HG03457 (cell line): ENCODE measurements around the gene SDHA.
"Not testable (repeated sequence)": the region's sequence is repeated elsewhere in the genome, so short reads cannot be mapped to it uniquely, and the experiment has no call there.

ENCODE experiments used
- ATAC-seq: cut with Tn5 transposase; IDR thresholded peaks from one replicate; pipeline ENCODE4 v1.9.1; 2021; ENCODE audit warnings: moderate number of reproducible peaks; ENCODE audit not compliant: unreplicated experiment

SDHA gene

DNA sequence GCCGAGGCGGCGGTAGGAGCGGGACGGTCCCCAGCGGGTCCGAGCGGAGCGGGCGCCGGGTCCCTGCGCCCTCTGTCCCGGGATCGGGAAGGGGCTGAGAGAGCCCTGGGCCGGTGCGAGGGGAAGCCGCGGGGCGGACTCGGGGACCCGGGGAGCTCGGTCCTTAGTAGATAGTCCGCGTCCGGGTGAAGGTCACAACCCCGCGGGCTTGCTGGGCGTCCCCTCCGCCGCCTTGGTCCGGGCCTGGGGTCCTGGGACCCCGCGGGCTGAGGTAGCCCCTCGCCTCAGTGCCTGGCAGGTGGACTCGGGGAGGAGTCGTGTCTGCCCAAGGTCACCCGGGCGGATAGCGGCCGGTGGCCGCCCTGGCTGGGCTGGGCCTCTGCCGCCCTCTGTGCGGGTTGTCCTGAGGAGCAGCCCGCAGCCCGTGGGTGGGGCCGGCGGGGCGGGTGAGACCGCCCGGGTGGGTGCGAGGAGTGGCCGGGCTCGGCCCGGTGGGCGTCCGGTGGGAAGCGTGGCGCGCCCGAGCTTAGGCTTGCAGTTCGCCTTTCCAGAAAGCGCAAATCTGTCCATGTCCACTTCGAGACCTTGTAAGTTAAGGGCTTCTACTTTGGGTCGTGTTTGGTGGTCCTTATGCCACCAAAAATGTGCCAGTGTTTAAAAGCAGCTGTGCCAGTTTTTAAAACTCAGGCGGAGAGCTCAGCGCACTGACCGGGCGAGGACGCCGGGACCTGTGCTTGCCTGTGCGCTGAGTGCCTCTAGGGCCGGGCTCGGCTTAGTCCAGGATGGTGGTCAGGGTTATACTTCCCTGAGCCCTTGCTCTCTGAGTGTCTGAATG is 554 bp downstream of the SDHA start:
- peak; percentile 16 for ATAC-seq

DNA sequence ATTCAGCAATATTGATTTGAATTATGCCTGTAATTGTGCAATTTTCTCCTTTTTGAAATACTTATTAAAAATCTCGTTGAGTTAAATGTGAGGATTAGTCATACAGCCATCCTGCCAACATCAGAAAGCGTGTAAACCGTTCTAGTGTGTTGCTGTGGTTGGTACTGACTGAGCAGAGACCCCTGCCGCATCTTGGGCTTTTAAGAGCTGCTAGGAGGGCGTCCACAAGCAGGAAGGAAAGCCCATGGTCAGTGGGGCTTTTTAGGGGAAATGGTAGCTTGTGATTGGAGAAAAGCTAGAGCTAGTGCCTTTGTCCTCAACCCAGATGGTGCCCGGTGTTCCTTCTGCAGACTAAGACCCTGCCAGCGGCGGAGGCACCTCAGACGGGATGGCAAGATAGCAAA is 1.3 kb downstream of the SDHA start:
- no peak for ATAC-seq

DNA sequence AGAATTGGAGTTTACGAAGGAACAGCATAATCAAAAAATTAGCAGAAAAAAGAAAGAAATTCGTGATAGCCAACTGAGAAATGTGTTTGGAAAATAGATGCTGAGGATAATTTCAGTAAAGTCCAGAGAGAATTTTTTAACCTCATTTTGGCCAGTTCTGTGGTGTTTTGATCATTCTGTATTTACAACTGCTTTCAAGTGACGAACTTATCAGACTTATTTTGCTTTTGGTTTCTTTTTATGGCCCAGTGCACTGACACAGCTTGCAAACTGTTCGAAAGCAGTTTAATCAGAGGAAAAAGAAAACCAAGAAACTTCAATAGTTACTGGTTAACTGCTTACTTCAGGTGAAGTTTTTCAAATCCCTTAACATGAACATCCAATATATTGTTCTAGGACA is 1.9 kb downstream of the SDHA start:
- no peak for ATAC-seq

DNA sequence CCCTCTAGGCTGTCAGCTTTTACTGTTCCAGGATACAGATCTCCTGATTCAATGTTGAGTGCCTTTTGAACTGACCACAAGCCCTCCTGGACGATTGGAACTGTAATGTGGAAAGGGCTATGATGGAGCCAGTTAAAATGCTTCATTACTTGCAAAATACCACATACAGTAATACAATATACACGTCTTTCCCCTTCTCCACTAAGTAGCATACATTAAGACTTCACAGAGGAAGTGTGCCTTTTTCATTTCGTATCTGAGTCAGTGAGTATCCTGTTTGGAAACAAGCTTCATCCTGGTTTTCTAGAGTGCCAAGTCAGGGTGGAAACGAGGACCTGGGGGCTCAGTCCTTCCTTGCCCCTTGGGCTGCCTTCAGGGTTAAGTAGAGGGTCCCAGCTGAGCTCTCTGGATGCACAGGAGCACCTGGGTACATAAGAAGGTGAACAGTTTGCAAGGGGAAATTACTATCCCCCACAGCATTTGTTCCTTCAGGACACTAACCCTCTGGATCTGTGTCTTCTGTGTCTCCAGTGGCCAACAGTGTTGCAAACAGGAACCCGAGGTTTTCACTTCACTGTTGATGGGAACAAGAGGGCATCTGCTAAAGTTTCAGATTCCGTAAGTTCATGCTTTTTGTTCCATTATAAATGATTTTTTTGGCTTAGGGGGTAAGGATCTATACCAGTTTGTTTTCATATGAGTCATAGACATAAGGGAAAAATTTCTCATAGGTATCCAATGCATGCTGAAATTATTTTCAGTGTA is 5.0 kb downstream of the SDHA start:
- not testable (repeated sequence) for ATAC-seq

DNA sequence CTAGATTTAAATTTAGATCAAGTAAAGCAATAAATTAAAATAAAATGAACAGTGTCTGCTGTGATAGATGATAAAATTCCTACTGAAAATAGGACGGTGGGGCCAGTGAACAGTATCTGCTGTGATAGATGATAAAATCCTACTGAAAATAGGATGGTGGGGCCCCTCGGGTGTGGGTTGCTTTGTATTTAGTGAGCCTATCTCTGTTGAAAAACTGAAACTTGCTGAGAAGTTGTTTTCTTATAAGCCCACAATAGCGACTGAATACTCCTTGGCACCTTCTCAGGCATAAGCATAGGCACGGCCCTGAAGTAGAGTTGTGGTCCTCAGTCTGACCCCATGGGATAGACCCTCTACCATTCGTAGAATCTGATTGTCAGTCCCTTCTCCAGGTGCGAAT is 5.7 kb downstream of the SDHA start:
- no peak for ATAC-seq

DNA sequence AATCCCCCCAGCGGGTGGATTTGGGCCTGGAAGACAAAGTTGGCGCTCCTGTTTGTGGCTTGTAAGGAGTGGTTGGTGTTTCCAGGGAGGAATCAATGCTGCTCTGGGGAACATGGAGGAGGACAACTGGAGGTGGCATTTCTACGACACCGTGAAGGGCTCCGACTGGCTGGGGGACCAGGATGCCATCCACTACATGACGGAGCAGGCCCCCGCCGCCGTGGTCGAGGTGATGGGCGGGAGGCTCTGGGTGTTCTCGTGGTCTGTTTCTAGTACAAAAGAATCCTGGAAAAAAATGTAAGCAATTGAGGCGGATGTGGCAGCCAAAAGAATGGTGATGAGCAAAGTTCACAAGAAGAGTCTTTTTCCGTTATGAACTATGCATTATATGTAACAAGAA is 7.2 kb downstream of the SDHA start:
- ATAC-seq: no peak

DNA sequence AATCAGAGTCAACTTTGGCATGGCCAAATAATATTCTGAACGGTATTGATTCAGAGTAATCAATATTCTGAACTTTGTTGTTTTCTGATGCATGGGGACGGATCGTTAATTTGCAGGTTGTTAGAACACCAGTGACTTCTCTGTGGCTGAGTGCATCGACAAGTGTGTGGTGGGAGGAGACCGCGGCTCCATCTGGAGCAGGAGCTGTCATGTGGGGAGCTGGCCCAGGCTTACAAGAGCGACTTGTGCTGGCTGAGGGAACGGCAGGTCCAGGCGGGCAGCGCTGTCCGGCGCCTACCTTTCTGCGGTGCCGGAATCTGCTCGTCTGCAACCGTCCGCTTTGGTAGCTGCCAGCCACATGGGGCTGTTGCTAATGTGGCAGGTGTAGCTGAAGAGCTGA is 9.3 kb downstream of the SDHA start:
- ATAC-seq: not testable (repeated sequence)

DNA sequence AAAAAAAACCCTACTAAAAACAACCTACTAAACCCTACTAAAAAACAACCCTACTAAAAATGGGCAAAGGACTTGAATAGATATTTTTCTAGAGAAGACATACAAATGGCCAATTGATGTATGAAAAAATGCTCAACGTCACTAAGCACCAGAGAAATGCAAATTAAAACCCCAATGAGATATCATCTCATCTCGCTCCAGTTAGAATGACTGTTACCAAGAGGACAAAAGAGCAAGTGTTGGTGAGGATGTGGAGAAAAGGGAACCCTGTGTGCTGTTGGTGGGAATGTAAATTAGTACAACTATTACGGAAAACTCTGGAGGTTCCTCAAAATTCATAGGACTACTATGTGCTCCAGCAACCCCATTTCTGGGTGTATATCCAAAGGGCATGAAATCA is 10.8 kb downstream of the SDHA start:
- no peak for ATAC-seq

DNA sequence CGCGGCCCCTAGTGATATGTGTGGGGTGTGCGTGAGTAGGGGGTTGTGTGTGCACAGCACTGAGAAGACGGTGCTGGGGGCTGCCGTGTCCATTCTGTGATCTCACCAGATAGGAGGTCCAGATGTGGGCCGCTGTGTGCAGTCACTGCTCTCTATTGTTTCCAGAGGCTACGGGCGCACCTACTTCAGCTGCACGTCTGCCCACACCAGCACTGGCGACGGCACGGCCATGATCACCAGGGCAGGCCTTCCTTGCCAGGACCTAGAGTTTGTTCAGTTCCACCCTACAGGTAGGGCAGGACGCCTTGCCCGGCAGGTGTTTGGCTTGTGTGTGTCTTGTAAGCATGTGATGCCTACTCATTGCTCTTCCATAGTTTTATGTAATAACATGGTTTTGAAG is 12.6 kb downstream of the SDHA start:
- no peak for ATAC-seq

DNA sequence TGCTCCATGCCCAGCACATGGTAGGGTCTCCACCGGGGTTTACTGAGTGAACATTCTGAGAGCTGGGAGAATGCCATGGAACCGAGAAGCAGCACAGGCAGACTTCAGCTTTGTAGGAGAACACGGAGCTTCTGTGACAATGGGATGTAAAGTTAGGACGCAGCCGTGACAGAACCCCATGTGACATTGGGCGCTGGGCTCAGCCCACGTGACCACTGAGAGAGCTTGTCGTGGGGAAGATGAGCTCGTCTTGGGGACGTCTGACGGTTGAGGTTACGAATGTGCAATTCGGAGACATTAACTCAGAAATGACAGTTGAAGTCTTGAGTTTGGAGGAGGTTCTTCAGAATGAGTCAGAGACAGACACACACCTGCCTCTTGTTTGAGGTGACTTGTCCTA is 13.5 kb downstream of the SDHA start:
- ATAC-seq: no peak

DNA sequence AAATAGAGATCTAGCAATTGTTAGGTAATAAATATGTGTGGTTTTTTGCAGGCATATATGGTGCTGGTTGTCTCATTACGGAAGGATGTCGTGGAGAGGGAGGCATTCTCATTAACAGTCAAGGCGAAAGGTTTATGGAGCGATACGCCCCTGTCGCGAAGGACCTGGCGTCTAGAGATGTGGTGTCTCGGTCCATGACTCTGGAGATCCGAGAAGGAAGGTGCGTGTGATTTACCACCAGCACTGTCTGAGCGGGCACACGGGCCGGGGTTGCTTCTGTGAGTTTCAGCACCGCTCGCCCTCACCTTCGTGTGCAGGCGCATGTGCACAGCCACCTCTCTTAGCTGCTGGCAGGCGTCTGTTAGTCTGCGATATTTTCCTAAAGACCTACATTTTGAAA is 15.3 kb downstream of the SDHA start:
- not testable (repeated sequence) for ATAC-seq

DNA sequence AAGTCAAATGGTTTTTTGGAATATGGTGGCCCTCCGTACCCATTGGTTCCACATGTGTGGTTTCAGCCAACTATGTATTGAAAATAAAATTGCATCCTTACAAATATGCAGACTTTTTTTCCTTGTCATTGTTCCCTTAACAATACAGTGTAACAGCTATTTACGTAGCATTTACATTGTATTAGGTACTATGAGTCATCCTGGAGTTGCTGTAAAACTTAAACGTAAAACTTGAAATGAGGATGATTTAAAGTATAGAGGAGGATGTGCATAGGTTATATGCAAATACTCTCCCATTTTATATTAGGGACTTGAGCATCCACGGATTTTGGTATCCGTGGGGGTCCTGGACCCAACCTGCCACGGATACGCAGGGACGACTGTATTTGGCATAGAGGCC is 16.3 kb downstream of the SDHA start:
- ATAC-seq: no peak

DNA sequence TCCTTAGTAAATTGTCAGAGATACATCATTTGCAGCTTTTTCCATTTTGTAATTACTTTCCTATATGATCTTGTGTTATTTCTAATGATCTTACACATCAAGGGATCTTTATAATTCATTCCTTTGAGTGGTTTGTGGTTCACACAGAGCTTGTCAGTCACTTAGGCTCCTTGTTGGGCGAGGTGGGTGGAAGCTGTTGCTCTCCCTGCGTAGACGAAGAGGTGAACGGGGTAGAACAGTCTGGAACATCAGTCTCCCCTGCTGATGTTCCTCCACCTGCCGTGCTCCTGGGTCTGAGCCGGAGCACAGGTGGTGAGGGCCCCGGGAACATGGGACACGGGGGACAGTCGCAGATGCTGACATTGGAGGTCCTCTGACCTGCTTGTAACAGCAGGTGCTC is 17.4 kb downstream of the SDHA start:
- ATAC-seq: not testable (repeated sequence)

DNA sequence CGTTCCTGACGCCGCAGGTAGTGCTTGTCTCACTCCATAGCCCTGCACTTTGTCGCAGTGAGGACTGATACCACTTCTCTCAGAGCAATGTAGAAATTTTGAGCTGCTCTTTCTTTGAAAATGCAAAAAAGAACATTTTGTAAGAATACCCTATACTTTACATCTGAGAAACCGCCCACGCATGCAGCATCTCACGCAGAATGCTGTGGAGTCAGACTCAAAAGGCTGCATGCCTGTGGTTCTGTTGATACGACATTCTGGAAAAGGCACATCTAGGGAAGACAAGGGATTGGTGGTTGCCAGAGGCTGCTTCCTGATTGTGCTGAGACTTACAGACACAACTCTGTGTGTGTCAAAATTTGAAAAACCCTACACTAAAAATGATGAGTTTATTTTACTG is 19.8 kb downstream of the SDHA start:
- not testable (repeated sequence) for ATAC-seq

DNA sequence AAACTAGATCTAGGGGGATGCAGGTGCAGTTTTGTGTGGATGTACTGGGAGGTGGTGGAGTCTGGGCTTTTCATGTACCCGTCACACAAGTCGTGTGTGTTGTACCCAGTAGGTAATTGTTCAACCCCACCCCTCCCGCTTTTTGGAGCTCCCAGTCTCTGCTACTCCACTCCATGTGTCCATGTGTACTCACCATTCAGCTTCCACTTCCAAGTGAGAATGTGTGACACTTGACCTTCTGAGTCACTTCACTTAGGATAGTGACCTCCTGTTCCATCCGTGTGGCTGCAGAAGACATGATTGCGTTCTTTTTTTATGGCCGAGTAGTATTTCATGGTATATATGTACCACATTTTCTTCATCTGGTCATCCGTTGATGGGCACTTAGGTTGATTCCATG is 22.4 kb downstream of the SDHA start:
- not testable (repeated sequence) for ATAC-seq

DNA sequence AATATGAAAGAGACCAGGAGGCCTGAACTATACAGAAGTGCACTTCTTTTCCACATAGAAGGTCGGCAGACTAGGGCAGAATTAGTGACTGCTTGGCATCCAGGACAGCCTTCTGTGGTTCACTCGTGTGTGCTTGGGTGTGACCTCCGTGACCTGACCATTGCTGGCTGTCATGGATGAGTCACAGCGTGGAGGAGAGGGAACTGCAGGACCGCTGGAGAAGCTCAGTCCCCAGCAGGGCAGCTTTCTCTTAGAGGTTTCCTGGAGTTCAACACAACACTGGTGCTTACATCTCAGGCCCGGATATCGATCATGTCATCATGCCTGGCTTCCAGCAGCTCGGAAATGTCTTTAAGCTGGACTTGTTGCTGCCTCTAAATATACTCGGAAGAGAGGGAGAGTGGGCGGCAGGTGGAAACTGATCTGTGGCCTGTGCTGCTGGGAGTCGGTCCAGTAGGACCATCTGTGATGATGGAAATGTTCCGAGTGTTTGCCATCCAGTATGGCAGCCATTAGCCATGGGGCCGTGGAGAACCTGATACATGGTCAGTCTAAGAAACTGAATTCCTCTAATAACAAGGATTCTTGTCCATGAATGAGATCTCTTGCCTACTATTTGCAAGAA is 23.0 kb downstream of the SDHA start:
- not testable (repeated sequence) for ATAC-seq

DNA sequence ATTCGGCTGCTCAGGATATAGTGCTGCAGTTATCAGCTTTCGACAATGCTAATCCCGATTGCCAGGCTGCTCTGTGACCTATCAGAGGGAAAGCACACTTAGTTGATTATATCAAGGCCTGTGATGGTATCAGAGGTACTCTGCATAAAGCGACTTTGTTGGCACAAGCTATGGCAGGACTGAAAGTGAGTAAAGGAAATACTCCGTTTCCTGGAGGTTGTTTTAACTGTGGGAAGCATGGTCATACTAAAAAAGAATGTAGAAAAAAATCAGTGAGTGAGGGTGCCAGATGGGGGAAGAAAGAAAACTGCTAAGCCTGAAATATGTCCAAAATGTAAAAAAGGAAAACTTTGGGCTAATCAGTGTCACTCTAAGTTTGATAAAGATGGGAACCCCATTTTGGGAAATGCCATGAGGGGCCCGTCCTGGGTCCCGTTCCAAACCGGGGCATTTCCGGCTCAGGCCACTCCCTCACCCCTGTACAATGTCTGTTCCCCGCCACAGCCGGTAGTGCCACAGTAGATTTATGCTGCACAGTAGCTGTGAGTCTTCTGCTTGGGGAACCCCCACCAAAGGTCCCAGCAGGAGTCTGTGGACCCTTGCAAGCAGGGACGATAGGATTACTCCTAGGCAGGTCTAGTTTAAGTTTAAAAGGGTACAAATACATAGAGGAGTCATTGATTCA is 25.7 kb downstream of the SDHA start:
- not testable (repeated sequence) for ATAC-seq

DNA sequence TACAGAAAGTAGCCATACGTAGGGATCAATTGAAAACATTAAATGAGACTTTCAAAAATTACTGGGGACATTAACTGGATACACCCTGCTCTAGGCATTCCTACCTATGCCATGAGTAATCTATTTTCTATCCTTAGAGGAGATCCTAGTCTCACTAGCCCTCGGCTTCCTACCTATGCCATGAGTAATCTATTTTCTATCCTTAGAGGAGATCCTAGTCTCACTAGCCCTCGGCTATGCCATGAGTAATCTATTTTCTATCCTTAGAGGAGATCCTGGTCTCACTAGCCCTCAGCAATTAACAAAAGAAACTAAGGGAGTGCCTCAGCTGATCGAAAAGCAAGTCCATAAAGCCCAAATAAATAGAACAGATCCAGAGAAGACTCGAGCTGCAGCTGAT is 27.6 kb downstream of the SDHA start:
- not testable (repeated sequence) for ATAC-seq

DNA sequence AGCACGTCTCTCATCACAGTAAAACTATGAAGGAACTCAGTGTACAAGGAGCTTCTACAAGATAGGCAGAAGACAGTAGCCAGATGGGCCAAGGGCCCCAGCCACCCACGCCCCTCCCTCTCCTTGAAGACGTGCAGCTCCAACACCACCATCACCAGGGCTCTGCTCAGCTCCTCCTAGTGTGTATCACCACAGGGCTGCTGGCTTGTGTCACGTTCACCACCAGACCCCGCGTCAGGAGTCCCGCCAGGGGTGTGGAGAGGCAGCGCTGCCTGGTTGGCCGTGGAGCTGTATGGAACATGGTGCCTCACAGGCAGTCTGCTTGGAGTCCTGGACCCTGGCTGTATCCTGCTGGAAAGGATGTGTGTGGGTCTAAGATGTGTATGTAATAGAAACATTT is 32.3 kb downstream of the SDHA start:
- ATAC-seq: not testable (repeated sequence)

DNA sequence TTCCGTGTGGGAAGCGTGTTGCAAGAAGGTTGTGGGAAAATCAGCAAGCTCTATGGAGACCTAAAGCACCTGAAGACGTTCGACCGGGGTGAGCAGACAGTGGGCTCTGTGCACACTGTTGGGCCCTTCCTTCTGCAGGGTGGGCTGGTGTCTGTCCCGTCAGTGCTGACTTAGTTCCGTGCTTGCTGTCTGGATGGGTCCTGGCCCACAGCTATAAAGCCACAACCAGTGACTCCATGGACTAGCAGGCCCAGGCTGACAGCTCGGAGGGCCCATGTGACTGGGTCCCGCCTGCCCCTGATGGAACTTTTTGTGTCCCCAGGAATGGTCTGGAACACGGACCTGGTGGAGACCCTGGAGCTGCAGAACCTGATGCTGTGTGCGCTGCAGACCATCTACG is 32.9 kb downstream of the SDHA start:
- not testable (repeated sequence) for ATAC-seq

DNA sequence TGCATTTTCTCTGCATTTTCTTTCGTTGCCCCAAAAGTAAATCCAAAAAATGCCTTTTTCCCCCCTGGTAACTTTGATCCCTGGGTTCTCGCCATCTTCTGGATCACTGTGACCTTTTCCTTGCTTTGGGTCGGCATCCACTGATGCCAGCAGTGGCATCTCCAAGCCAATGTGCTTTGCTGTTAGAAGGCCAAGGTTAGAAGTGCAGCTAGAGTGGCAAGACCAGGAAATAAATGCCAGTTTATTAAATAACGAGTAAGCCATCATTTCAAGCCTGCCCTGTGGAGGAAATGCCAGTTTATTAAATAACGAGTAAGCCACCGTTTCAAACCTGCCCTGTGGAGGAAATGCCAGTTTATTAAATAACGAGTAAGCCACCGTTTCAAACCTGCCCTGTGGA is 33.4 kb downstream of the SDHA start:
- ATAC-seq: not testable (repeated sequence)
